ENCODE measurements around the gene S100A1.

DNA sequence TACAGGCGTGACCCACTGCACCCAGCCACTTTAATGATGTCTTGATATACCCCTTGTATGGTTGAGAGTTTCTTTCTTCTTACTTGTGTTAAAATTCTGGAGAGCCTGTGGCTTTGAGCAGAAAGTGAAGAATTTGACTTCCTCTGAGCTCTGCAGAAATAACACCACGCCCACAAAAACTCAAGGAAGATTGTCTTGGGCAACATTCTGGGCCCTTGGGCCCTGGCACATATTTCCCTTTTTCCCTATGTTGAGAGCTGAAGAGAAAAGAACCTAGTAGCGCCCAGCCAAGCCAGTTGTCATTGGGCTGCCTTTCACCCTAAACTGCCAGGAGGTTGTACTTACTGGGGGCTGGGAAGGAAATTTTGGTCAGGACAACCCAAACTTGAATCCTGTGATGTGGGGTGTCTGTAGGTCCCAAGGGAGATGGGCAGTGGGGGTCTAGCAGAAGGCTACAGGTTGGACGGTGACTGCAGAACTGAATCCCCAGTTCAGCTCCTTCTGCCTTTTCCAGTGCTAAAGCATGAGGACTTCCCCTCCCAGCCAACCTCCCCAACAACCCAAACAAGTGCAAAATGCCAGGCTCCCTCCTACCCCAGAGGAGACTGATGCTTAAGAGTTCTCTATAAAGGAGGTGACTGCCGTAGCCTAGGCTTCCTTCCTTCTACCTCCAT, 18.6 kb downstream of the S100A1 start:
- TF ChIP-seq FOXA1 (IDR thresholded peaks at IDR 0.05) (no peak), BHLHE40 (IDR thresholded peaks at IDR 0.05; ENCODE audit: borderline replicate concordance) (no peak), ELF4 (IDR thresholded peaks at IDR 0.05) (no peak), FOXM1 (IDR thresholded peaks at IDR 0.05; ENCODE audit: borderline replicate concordance) (no peak), SP1 (IDR thresholded peaks at IDR 0.05) (no peak)

All from HEK293T (cell line).